ENCODE measurements around the gene SIX2. TPM values are rescaled to one million over a fixed set of nuclear protein-coding genes. Genes with fewer than 3 reads are reported as not detected.
A peak's percentile ranks its signal among the peaks of the same experiment; 100 is the strongest.

SIX2 gene
- total and polyA plus RNA-seq, 2 donors (not counting 1 experiment from before 2014, with no cell fraction given) = 0.03 TPM; not detected in 1

DNA sequence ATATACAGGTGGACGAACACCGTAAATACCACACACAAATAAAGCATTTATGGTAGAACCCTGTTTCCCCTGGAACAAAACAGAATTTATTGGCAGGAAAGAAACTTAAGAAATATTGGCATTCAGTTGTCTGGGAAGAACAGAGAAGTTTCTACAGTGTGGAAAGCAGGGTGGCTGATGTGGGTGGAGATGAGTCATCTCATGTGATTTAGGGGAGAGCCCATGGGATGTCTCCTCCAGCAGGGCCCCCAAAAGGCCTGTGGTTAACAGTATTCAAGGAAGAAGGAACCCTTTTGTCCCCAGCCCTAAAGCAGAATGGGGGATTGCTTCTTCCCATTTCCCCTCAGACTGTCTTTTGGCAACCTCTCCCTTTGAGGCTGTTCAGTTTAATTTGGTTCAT, 43.6 kb downstream of the SIX2 start:
- Histone ChIP-seq H3K79me2 (ENCODE audit: control insufficient read depth, insufficient read depth, low read length) (no peaks in the 10 kb centered on the region), H4K20me1 (ENCODE audit: control insufficient read depth, extremely low read depth, insufficient read depth, low read length) (no peaks in the 10 kb centered on the region), H3K9me3 (ENCODE audit: control insufficient read depth, insufficient read depth, low read depth, low read length) (no peaks in the 10 kb centered on the region), H3K27ac (ENCODE audit: insufficient read depth, low read length) (no peak overlapping the region), H3K4me2 (ENCODE audit: extremely low read depth, insufficient read depth, low read length) (no peak overlapping the region), H3K27me3 (ENCODE audit: control insufficient read depth, insufficient read depth, low read length) (no peaks in the 10 kb centered on the region), H3K4me1 (ENCODE audit: control insufficient read depth, extremely low read depth, insufficient read depth, low read length) (peaks cover 5% of the 10 kb centered on the region), H3K36me3 (ENCODE audit: control insufficient read depth, insufficient read depth, low read length) (no peaks in the 10 kb centered on the region), H3K4me3 (replicated peaks in 1 of 4; ENCODE audit: control extremely low read depth in 1 of 4, insufficient read depth in 1 of 4, low read depth in 3 of 4, low read length in 4 of 4) (no peak overlapping the region), H3K9ac (ENCODE audit: insufficient read depth, low read length) (no peak overlapping the region), H2AFZ (ENCODE audit: low read length) (no peak overlapping the region)
- TF ChIP-seq EZH2 (IDR thresholded peaks at IDR 0.05; ENCODE audit: low read length, missing control alignments) = no peak
- TF ChIP-seq, protein P1, sequence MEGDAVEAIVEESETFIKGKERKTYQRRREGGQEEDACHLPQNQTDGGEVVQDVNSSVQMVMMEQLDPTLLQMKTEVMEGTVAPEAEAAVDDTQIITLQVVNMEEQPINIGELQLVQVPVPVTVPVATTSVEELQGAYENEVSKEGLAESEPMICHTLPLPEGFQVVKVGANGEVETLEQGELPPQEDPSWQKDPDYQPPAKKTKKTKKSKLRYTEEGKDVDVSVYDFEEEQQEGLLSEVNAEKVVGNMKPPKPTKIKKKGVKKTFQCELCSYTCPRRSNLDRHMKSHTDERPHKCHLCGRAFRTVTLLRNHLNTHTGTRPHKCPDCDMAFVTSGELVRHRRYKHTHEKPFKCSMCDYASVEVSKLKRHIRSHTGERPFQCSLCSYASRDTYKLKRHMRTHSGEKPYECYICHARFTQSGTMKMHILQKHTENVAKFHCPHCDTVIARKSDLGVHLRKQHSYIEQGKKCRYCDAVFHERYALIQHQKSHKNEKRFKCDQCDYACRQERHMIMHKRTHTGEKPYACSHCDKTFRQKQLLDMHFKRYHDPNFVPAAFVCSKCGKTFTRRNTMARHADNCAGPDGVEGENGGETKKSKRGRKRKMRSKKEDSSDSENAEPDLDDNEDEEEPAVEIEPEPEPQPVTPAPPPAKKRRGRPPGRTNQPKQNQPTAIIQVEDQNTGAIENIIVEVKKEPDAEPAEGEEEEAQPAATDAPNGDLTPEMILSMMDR (conservative IDR thresholded peaks at IDR 0.05 in 1 of 2, IDR thresholded peaks at IDR 0.05 in 1 of 2; ENCODE audit: low read depth in 1 of 2, low read length in 2 of 2) = no peak
- DNase-seq (ENCODE audit: low read depth in 2 of 2) = no peak

DNA sequence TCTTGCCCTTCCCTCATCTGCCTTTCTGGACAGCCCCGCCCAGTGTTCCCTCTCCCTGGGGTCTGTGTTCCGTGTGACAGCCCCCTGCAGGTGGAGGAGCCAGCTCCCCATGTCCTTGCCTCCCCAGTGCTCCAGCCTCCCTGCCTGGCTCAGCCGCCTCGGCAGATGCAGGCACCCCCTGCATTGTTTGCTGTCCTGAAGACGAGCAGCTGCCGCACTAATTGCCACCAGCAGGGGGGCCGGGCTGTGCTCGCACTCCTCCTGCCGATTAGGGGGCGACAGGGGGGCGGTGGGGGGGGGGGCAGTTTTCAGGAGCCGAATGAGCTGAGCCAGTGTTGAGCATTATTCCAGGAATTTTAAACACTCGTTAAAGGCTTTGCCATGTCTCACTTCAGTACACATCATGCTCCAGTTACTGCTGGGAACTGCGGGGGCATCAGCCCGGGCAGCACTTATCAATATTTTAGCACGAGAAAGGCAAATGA, 44.5 kb downstream of the SIX2 start:
- H4K20me1 ChIP-seq (ENCODE audit: control insufficient read depth, extremely low read depth, insufficient read depth, low read length) = no peaks in the 10 kb centered on the region
- no peak overlapping the region for H3K27ac ChIP-seq (ENCODE audit: insufficient read depth, low read length)
- no peaks in the 10 kb centered on the region for H3K9me3 ChIP-seq (ENCODE audit: control insufficient read depth, insufficient read depth, low read depth, low read length)
- no peaks in the 10 kb centered on the region for H3K36me3 ChIP-seq (ENCODE audit: control insufficient read depth, insufficient read depth, low read length)
- H3K79me2 ChIP-seq (ENCODE audit: control insufficient read depth, insufficient read depth, low read length) = no peaks in the 10 kb centered on the region
- H3K4me1 ChIP-seq (ENCODE audit: control insufficient read depth, extremely low read depth, insufficient read depth, low read length) = peaks cover 3% of the 10 kb centered on the region
- no peak for TF ChIP-seq EZH2 (IDR thresholded peaks at IDR 0.05; ENCODE audit: low read length, missing control alignments)
- TF ChIP-seq, protein P1 (conservative IDR thresholded peaks at IDR 0.05 in 1 of 2, IDR thresholded peaks at IDR 0.05 in 1 of 2; ENCODE audit: low read depth in 1 of 2, low read length in 2 of 2) = peak; percentile 7 to 26
- no peak overlapping the region for H3K9ac ChIP-seq (ENCODE audit: insufficient read depth, low read length)
- no peak overlapping the region for H3K4me2 ChIP-seq (ENCODE audit: extremely low read depth, insufficient read depth, low read length)
- H3K4me3 ChIP-seq (replicated peaks in 1 of 4; ENCODE audit: control extremely low read depth in 1 of 4, insufficient read depth in 1 of 4, low read depth in 3 of 4, low read length in 4 of 4) = no peak overlapping the region
- no peaks in the 10 kb centered on the region for H3K27me3 ChIP-seq (ENCODE audit: control insufficient read depth, insufficient read depth, low read length)
- no peak for DNase-seq (ENCODE audit: low read depth in 2 of 2)
- H2AFZ ChIP-seq (ENCODE audit: low read length) = no peak overlapping the region

DNA sequence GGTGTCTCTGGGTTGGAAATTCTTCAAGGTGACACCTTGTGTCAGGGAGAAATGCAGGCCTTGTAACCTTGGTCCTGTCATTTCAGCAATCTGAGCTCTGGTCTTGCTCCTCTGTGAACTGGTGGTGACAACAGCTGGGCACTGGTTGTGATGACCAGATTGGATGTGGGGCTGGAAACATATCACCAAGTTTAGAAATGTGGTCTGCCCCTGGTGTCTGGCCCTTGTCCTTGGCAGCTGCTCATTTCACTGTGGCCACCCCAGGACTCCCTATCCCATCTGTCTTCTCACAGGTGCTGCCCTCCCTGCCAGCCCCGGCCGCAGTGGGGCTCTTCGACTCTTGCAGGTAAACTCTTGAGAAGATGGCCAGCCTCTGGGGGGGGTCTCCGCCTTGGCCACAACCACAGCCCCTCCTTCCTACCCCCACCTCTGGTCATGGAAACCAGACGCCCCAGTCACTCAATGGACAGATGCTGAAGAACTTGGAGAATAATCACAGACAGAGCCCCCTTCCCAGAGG, 47.0 kb downstream of the SIX2 start:
- TF ChIP-seq EZH2 (IDR thresholded peaks at IDR 0.05; ENCODE audit: low read length, missing control alignments) = no peak
- TF ChIP-seq, protein P1 (conservative IDR thresholded peaks at IDR 0.05 in 1 of 2, IDR thresholded peaks at IDR 0.05 in 1 of 2; ENCODE audit: low read depth in 1 of 2, low read length in 2 of 2) = no peak
- Histone ChIP-seq H4K20me1 (ENCODE audit: control insufficient read depth, extremely low read depth, insufficient read depth, low read length) (no peaks in the 10 kb centered on the region), H3K36me3 (ENCODE audit: control insufficient read depth, insufficient read depth, low read length) (no peaks in the 10 kb centered on the region), H3K27me3 (ENCODE audit: control insufficient read depth, insufficient read depth, low read length) (no peaks in the 10 kb centered on the region), H3K9ac (ENCODE audit: insufficient read depth, low read length) (no peak overlapping the region), H2AFZ (ENCODE audit: low read length) (no peak overlapping the region), H3K4me2 (ENCODE audit: extremely low read depth, insufficient read depth, low read length) (no peak overlapping the region), H3K9me3 (ENCODE audit: control insufficient read depth, insufficient read depth, low read depth, low read length) (no peaks in the 10 kb centered on the region), H3K4me3 (replicated peaks in 1 of 4; ENCODE audit: control extremely low read depth in 1 of 4, insufficient read depth in 1 of 4, low read depth in 3 of 4, low read length in 4 of 4) (no peak overlapping the region), H3K79me2 (ENCODE audit: control insufficient read depth, insufficient read depth, low read length) (no peaks in the 10 kb centered on the region), H3K4me1 (ENCODE audit: control insufficient read depth, extremely low read depth, insufficient read depth, low read length) (peaks cover 8% of the 10 kb centered on the region), H3K27ac (ENCODE audit: insufficient read depth, low read length) (no peak overlapping the region)
- no peak for DNase-seq (ENCODE audit: low read depth in 2 of 2)
